ENCODE results near the gene PPY.
"Not testable (repeated sequence)": the region's sequence is repeated elsewhere in the genome, so short reads cannot be mapped to it uniquely, and the experiment has no call there.

Gene PPY

GRCh38 chr17:43962479-43962878 is 20.2 kb upstream of the PPY start:
- DNase-seq (ENCODE audit: low spot score): no peak

- no peak for DNase-seq (ENCODE audit: low spot score)
These were observed 19.7 kb upstream of the PPY start for GRCh38 chr17:43961954-43962353.

GRCh38 chr17:43961292-43961691 is 19.0 kb upstream of the PPY start:
- not testable (repeated sequence) for DNase-seq (ENCODE audit: low spot score)

DNA sequence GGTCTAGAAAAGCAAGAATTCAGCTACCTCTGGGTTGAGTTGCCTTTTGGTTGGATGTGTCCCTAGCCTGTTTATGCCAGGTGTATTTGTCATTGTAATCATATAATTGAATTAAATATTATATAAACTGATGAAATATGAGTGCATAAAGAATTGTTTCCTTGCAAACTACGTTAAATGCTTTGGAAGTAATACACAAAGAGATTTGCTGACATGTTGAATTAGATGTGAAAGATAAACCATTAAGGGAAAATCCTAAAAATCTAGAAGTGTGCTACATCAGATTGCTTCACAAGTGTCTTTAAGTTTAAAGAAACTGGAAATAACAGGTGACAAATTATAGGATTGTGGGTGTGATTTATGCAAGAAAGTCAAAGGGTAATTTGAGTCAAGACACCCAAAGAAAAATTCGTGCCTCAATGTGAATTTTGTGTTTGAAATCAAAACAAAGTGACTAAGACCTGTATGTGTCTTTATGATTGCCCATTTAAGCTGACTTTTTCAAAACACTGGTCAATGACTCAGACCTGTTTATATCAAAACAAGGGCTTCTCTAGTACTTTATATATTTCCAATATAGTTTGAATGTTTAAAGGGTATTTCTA is 16.6 kb upstream of the PPY start:
- no peak for DNase-seq (ENCODE audit: low spot score)

- no peak for DNase-seq (ENCODE audit: low spot score)
These were observed 13.9 kb upstream of the PPY start for GRCh38 chr17:43956222-43956621.

DNA sequence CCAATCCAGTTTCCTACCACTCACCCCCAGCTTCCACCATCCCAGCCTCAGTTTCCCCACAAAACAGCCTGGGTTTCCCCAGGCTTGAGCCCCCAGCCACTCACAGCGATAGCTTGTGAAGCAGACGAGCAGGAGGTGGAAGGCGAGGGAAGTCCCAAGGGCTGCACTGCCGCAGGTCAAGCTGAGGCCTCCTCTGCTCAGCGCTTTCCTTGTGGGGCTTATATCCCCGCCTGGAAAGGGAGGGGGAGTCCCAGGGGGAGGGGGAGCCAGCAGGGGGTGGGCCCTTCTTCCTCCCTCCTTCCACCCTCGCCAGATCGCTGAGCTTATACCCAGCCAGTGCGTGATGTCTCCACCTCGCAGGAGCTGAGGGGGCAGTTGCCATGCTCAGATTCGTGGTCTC is 11.5 kb upstream of the PPY start, which contains the start of gene PYY:
PYY (minus strand) TSS at position 195 of the 400 bp plus-strand sequence. CDS start 457 bp downstream, outside the sequence.
- no peak for DNase-seq (ENCODE audit: low spot score)

DNA sequence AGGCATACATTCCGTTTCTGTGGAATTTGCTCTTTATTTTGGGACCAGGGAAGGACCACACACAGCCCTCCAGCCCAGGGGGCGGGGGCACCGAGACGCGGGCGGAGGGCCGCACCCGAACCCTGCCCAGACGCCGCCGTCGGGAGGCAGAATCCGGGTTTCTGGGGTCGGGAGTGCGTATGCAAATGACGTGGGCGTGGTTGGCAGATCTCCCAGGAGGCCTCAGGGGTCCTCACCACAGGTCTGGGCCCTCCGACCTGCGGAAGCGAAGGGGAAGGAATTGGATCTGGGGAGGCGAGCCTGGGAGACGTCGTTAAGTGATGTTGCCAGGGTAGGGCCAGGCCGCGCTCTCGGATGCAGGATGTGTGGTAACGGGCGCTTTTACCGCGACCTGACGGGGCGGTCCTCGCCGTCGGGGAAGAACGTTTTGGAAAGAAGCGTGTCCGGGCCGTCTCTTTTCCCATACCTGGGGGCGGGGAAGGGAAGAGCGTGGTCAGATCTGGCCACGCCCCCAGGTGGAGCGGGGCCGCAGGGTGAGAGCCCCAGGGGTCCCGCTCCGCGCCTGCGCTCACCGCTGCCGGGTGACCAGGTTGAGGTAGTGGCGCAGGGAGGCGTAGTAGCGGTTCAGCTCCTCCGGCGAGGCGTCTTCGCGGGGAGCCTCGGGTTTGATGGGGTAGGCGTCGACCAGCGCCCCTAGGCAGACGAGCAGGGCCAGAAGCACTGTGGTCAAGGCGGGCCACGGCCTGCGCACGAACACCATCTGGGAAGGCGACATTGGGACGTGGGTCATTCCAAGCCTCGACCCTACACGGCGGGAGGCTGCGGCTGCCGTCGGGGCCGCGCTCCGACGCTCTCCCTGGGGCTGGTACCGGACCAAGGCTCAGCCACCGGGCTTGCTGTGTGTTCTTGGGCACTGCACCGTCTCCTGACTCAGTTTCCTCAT is 10.7 kb upstream of the PPY start:
- DNase-seq (ENCODE audit: low spot score): no peak

GRCh38 chr17:43952351-43952723 is 10.1 kb upstream of the PPY start:
- no peak for DNase-seq (ENCODE audit: low spot score)

- no peak for DNase-seq (ENCODE audit: low spot score)
These were observed 9.5 kb upstream of the PPY start for GRCh38 chr17:43951750-43952149.

GRCh38 chr17:43950554-43950953 is 8.3 kb upstream of the PPY start:
- DNase-seq (ENCODE audit: low spot score): no peak

DNA sequence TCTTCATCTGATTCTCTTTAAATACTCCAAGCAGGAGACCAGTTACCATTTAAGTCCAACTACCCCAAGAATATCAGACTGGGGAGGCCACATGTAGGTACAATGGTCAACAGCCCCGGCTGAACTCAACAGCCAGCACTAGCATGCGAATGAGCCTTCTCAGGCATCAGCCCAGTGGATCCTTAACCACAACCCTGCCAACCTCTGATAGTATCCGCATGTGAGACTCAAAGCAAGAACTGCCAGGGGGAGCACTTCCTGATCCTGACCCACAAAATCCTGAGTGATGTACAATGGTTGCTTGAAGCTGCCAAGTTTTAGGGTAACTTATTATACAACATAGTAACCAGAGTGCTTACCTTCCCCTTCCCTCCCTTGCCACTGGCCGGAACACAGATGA is 7.5 kb upstream of the PPY start:
- DNase-seq (ENCODE audit: low spot score): no peak

DNA sequence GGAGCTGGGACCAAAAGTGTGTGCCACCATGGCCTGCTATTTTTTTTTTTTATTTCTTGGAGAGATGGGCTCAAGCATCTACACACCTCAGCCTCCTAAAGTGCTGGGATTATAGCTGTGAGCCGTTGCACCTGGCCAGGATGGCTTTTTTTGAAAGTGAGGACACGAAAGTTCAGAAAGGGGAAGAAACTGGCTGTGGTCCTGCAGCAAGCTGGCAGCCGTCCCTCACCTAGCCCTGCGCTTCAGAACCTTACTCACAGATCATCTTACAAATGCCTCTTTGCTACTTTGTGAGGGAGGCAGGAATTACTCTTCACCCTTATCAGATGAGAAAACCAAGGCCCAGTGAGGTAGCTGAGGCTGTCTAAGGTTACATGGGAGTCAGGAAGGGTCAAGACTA is 4.5 kb upstream of the PPY start:
- DNase-seq (ENCODE audit: low spot score): no peak

DNA sequence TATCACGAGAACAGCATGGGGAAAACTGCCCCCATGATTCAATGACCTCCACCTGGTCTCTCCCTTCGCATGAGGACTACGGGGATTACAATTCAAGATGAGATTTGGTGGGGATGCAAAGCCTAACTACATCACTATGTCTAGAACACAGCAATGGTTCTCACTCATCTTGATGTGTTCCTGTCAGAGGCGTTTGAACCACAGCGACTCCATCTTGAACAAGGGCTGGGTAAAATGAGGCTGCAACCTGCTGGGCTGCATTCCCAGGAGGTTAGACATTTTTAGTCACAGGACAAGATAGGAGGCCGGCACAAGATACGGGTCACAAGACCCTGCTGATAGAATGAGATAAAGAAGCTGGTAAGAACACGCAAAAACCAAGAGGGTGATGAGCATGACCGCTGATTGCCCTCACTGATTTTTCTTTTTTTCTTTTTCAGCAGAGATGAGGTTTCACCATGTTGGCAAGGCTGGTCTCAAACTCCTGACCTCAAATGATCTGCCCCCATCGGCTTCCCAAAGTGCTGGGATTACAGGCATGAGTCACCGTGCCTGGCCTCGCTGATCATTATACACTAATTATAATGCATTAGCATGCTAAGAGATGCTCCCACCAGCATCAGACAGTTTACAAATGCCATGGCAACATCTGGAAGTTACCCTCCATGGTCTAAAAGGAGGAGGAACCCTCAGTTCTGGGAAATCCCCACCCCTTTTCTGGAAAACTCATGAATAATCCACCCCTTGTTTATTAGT is 3.0 kb upstream of the PPY start:
- no peak for DNase-seq (ENCODE audit: low spot score)

- DNase-seq (ENCODE audit: low spot score): no peak
These were observed 1.6 kb downstream of the PPY start for GRCh38 chr17:43940630-43941029.

DNA sequence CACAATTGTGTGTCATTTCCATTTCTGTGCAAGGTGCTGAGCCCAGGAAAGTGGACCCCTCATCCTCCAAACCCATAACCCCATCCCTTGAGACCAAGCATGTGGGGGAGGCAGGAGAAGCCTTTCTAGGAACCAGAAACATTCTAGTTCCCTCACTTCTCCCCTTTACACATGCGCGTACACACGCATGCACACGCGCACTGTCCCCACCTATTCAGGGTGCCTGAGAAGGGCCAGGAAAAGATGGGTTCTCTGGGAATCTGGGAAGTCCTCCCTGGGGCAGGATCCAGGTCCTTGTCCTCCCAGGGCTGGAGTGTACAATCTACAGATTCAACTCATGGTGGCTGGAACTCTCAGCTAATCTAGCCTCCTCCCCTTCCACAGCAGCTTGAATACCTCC is 2.4 kb downstream of the PPY start:
- DNase-seq (ENCODE audit: low spot score): no peak

- DNase-seq (ENCODE audit: low spot score): not testable (repeated sequence)
These were observed 2.8 kb downstream of the PPY start for GRCh38 chr17:43939452-43939851.

DNA sequence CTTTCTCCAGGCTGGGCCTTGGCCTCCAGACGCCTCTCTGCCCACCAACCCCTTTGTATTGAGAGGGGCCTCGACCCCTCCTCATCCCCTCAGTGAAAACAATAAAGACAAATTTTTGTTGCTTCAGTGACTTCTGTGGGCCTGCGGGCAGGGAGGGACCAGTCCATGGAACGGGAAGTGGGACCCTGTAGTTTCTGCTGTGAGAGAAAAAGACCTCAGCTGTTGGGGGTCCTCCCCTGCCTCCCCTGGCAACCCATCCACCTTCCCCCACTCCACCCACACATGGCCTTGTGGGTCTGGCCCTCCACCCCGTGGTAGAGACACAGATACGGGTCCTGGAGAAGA is 3.5 kb downstream of the PPY start:
- DNase-seq (ENCODE audit: low spot score): no peak

DNA sequence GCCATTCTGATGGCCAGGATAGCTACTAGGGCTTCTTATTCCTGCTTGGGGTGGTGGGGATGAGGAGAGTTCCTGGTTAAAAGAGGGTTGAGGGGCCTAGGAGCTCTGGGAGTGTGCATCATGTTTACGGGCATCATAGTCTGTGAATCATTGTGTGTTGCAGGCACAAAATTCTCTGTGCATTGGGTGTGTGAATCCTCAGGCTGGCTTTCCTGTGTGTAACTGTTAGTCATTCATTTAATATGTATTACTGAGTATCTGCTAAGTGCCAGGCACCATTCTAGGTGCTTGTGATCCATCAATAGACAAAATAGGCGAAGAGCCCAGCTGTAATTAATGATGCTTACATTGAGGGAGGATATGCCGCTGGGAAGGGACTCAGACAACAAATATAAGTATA is 5.8 kb downstream of the PPY start:
- DNase-seq (ENCODE audit: low spot score): no peak

DNA sequence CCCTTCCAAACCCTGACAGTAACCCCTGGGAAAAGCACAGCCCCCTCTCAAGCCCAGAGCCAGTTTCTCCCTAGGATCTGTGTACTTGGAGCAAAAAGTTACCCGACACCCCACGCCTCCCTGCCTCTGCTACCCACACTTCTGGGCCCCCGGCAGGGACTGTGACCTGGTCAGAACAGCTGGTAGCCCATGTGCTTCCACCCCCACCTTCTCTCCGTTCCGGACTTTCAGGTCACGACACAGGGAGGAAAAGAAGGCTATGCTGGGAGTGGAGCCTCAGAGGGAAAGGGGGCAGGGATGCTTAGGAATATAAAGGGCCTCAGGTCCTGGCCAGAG is 6.4 kb downstream of the PPY start:
- no peak for DNase-seq (ENCODE audit: low spot score)

GRCh38 chr17:43935204-43935925 is 6.9 kb downstream of the PPY start:
- DNase-seq (ENCODE audit: low spot score): no peak

- no peak for DNase-seq (ENCODE audit: low spot score)
These were observed 9.4 kb downstream of the PPY start for GRCh38 chr17:43932923-43933322.

DNA sequence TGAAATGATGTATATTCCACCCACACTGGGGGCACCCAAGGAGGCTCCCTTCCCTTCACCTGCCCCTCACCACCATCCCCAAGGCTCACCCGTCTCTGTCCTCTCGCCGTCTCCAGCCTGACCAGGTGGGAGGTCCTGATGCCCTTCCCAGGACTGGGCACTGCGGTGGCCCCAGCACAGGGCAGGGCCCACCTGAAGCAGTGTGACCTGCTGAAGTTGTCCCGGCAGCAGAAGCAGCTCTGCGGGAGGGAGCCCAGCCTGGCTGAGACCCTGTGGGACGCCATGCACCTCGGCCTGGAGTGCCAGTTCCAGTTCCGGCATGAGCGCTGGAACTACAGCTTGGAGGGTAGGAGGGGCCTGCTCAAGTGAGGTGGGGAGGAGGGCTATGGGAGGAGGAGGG is 9.9 kb downstream of the PPY start:
- no peak for DNase-seq (ENCODE audit: low spot score)
